Peyer's patch (tissue), 4 donors: Measurements from ENCODE around the gene EIF4A3.

Source experiments
- POLR2A ChIP-seq, 2 donors: fragments of 450-650 bp; IDR thresholded peaks; one replicate each; pipeline ENCODE4 v1.5.1; 2017; ENCODE audit warnings: antibody characterized with exemption in 2 of 2, mild to moderate bottlenecking in 2 of 2, moderate library complexity in 2 of 2
- TF ChIP-seq, protein P1 (sequence below), 6 experiments: fragments of 450-650 bp in 4 of 6; fragments of 200-600 bp in 2 of 6; sonication (generic) in 1 of 6; IDR thresholded peaks; one replicate each; pipeline ENCODE4 v1.5.1; 2017 to 2019; ENCODE audit warnings: antibody characterized with exemption in 6 of 6, mild to moderate bottlenecking in 3 of 6, moderate library complexity in 1 of 6

DNA sequence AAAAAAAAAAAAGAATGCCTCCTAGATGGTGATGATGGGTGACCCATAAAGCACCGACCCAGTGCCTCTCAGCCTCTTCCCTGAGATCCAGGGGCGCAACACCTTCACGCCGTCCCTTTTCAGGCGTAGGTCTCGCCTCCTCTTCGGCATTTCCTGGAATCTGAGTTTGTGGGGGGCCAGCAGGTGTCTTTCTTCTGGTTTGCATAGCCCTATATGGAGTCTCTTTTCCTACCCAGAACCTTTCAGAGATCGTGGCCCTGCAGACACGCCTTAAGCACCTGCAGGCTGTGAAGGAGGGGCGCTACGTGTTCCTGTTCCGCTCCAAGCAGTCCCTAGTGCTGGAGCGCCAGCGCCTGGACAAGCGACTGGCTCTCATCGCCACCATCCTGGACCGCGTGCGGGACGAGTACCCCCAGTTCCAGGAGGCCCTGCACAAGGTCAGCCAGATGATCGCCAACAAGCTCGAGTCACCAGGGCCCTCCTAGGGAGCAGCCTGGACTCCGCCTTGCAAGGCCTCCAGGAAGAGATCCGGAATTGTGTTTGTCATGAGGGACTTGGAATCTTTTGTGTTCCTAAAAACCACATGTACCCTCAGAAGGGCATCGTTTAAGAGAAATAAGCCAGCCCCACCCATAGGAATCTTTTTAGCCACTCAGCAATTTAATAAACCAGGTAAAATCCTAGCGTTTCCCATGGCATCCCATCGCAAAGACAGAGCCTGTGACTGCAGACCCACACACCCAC is 47.5 kb downstream of the EIF4A3 start:
- TF ChIP-seq, protein P1, sequence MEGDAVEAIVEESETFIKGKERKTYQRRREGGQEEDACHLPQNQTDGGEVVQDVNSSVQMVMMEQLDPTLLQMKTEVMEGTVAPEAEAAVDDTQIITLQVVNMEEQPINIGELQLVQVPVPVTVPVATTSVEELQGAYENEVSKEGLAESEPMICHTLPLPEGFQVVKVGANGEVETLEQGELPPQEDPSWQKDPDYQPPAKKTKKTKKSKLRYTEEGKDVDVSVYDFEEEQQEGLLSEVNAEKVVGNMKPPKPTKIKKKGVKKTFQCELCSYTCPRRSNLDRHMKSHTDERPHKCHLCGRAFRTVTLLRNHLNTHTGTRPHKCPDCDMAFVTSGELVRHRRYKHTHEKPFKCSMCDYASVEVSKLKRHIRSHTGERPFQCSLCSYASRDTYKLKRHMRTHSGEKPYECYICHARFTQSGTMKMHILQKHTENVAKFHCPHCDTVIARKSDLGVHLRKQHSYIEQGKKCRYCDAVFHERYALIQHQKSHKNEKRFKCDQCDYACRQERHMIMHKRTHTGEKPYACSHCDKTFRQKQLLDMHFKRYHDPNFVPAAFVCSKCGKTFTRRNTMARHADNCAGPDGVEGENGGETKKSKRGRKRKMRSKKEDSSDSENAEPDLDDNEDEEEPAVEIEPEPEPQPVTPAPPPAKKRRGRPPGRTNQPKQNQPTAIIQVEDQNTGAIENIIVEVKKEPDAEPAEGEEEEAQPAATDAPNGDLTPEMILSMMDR (IDR thresholded peaks at IDR 0.05): no peak
- no peak for TF ChIP-seq POLR2A (IDR thresholded peaks at IDR 0.05)
